HEK293 (cell line): Measurements from ENCODE around the gene ZNF574.
A peak's percentile ranks its signal among the peaks of the same experiment; 100 is the strongest.

Source experiments
- KLF1 ChIP-seq: fragments of 450-650 bp; formaldehyde crosslinking; IDR thresholded peaks from 2 replicates; pipeline ENCODE4 v1.5.1; 2016; ENCODE audit warnings: missing biosample characterization, missing genetic modification characterization
- KLF16 ChIP-seq: fragments of 450-650 bp; formaldehyde crosslinking; IDR thresholded peaks from 2 replicates; pipeline ENCODE4 v1.5.1; 2017; ENCODE audit warnings: missing biosample characterization, missing genetic modification characterization
- SALL2 ChIP-seq: fragments of 450-650 bp; formaldehyde crosslinking; IDR thresholded peaks from 2 replicates; pipeline ENCODE4 v1.5.0; 2017; ENCODE audit warnings: missing biosample characterization, mild to moderate bottlenecking, missing genetic modification characterization, borderline replicate concordance
- SETDB1 ChIP-seq: IDR thresholded peaks from one replicate; pipeline ENCODE4 v1.6.1; 2017; ENCODE audit warnings: mild to moderate bottlenecking, low read length, moderate library complexity, mixed read lengths; ENCODE audit not compliant: insufficient read length
- SP7 ChIP-seq: fragments of 450-650 bp; formaldehyde crosslinking; IDR thresholded peaks from 2 replicates; pipeline ENCODE4 v1.5.1; 2016; ENCODE audit warnings: missing biosample characterization, missing genetic modification characterization
- TCF7L2 ChIP-seq: IDR thresholded peaks from 2 replicates; pipeline ENCODE4 v1.6.1; 2011; ENCODE audit warnings: low read depth, mild to moderate bottlenecking, inconsistent platforms, low read length, moderate library complexity, borderline replicate concordance
- TRIM28 ChIP-seq: IDR thresholded peaks from 2 replicates; pipeline ENCODE4 v1.6.1; 2011; ENCODE audit warnings: low read length, control low read depth, borderline replicate concordance
- WT1 ChIP-seq: fragments of 450-650 bp; formaldehyde crosslinking; IDR thresholded peaks from 2 replicates; pipeline ENCODE4 v1.5.1; 2016; ENCODE audit warnings: missing biosample characterization, missing genetic modification characterization
- ZFP37 ChIP-seq: fragments of 450-650 bp; formaldehyde crosslinking; IDR thresholded peaks from 2 replicates; pipeline ENCODE4 v1.5.1; 2016; ENCODE audit warnings: missing biosample characterization, missing genetic modification characterization
- ZNF23 ChIP-seq: fragments of 450-650 bp; formaldehyde crosslinking; IDR thresholded peaks from 2 replicates; pipeline ENCODE4 v1.5.1; 2016; ENCODE audit warnings: missing biosample characterization, missing genetic modification characterization, borderline replicate concordance
- ZNF24 ChIP-seq: fragments of 450-650 bp; formaldehyde crosslinking; IDR thresholded peaks from 2 replicates; pipeline ENCODE4 v1.5.1; 2016; ENCODE audit warnings: missing biosample characterization, missing genetic modification characterization
- ZNF311 ChIP-seq: fragments of 450-650 bp; formaldehyde crosslinking; IDR thresholded peaks from 2 replicates; pipeline ENCODE4 v1.5.1; 2017; ENCODE audit warnings: missing biosample characterization, missing genetic modification characterization, borderline replicate concordance
- ZNF366 ChIP-seq: fragments of 450-650 bp; formaldehyde crosslinking; conservative IDR thresholded peaks from 2 replicates; pipeline ENCODE4 v1.5.1; 2016; ENCODE audit warnings: missing biosample characterization, missing genetic modification characterization
- ZNF530 ChIP-seq: fragments of 450-650 bp; formaldehyde crosslinking; IDR thresholded peaks from 2 replicates; pipeline ENCODE4 v1.5.1; 2016; ENCODE audit warnings: low read depth, missing biosample characterization, missing genetic modification characterization
- ZNF555 ChIP-seq: fragments of 450-650 bp; formaldehyde crosslinking; conservative IDR thresholded peaks from 2 replicates; pipeline ENCODE4 v1.5.1; 2017; ENCODE audit warnings: missing biosample characterization, mild to moderate bottlenecking, missing genetic modification characterization, inconsistent platforms
- ZNF561 ChIP-seq: fragments of 450-650 bp; IDR thresholded peaks from 2 replicates; pipeline ENCODE4 v1.5.1; 2018; ENCODE audit warnings: missing biosample characterization, missing genetic modification characterization, borderline replicate concordance
- TF ChIP-seq, protein P1 (sequence below): fragments of 450-650 bp; formaldehyde crosslinking; IDR thresholded peaks from 2 replicates; pipeline ENCODE4 v1.5.1; 2017; ENCODE audit warnings: missing biosample characterization, missing genetic modification characterization
- TF ChIP-seq, protein P2 (sequence below): fragments of 450-650 bp; formaldehyde crosslinking; IDR thresholded peaks from 2 replicates; pipeline ENCODE4 v1.5.1; 2016; ENCODE audit warnings: missing biosample characterization, missing genetic modification characterization, low read depth
- TF ChIP-seq, protein P3 (sequence below): fragments of 450-650 bp; formaldehyde crosslinking; IDR thresholded peaks from 2 replicates; pipeline ENCODE4 v1.5.1; 2017; ENCODE audit warnings: missing biosample characterization, missing genetic modification characterization
- TF ChIP-seq, protein P4 (sequence below): fragments of 450-650 bp; IDR thresholded peaks from 2 replicates; pipeline ENCODE4 v1.5.1; 2018; ENCODE audit warnings: missing biosample characterization, mild to moderate bottlenecking, missing genetic modification characterization
- TF ChIP-seq, protein P5 (sequence below): fragments of 450-650 bp; formaldehyde crosslinking; IDR thresholded peaks from 2 replicates; pipeline ENCODE4 v1.5.1; 2016; ENCODE audit warnings: missing biosample characterization, missing genetic modification characterization
- TF ChIP-seq, protein P6 (sequence below): fragments of 450-650 bp; formaldehyde crosslinking; IDR thresholded peaks from 2 replicates; pipeline ENCODE4 v1.5.1; 2016; ENCODE audit warnings: missing biosample characterization, missing genetic modification characterization

ZNF574 gene

DNA sequence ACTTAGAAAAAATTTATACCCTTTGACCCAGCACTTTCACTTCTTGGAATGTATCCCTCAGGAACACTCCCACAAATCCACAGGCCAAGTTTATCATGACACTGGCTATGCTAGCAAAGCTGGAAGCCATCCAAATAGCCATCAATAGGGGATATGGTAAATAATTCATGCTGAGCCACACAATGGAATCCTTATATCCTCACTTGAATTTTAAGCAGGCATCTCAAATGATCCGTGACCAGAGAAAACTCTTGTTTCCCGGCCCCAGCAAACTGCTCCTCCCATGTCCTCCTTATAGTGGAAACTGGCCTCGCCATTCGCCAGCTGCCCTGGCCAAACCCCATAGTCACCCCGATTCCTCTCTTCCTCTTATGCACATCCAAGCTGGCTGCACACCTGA, 43.5 kb upstream of the ZNF574 start (continued):
- TF ChIP-seq SP7 (tag by site-specific recombination), result peak; percentile 99
- TF ChIP-seq, protein P1, sequence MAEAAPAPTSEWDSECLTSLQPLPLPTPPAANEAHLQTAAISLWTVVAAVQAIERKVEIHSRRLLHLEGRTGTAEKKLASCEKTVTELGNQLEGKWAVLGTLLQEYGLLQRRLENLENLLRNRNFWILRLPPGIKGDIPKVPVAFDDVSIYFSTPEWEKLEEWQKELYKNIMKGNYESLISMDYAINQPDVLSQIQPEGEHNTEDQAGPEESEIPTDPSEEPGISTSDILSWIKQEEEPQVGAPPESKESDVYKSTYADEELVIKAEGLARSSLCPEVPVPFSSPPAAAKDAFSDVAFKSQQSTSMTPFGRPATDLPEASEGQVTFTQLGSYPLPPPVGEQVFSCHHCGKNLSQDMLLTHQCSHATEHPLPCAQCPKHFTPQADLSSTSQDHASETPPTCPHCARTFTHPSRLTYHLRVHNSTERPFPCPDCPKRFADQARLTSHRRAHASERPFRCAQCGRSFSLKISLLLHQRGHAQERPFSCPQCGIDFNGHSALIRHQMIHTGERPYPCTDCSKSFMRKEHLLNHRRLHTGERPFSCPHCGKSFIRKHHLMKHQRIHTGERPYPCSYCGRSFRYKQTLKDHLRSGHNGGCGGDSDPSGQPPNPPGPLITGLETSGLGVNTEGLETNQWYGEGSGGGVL, result peak; percentile 77
- TF ChIP-seq ZNF23 (tag by site-specific recombination), result no peak
- TF ChIP-seq WT1, result peak; percentile 99
- TF ChIP-seq ZNF555, result no peak
- TF ChIP-seq ZNF530 (tag by site-specific recombination), result no peak
- no peak for TF ChIP-seq TCF7L2
- TF ChIP-seq, protein P2, sequence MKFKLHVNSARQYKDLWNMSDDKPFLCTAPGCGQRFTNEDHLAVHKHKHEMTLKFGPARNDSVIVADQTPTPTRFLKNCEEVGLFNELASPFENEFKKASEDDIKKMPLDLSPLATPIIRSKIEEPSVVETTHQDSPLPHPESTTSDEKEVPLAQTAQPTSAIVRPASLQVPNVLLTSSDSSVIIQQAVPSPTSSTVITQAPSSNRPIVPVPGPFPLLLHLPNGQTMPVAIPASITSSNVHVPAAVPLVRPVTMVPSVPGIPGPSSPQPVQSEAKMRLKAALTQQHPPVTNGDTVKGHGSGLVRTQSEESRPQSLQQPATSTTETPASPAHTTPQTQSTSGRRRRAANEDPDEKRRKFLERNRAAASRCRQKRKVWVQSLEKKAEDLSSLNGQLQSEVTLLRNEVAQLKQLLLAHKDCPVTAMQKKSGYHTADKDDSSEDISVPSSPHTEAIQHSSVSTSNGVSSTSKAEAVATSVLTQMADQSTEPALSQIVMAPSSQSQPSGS (tag by site-specific recombination), result no peak
- no peak for TF ChIP-seq ZNF311 (tag by site-specific recombination)
- TF ChIP-seq SALL2 (tag by site-specific recombination), result no peak
- peak; percentile 98 for TF ChIP-seq ZNF24 (tag by site-specific recombination)
- TF ChIP-seq TRIM28, result no peak
- TF ChIP-seq, protein P3, sequence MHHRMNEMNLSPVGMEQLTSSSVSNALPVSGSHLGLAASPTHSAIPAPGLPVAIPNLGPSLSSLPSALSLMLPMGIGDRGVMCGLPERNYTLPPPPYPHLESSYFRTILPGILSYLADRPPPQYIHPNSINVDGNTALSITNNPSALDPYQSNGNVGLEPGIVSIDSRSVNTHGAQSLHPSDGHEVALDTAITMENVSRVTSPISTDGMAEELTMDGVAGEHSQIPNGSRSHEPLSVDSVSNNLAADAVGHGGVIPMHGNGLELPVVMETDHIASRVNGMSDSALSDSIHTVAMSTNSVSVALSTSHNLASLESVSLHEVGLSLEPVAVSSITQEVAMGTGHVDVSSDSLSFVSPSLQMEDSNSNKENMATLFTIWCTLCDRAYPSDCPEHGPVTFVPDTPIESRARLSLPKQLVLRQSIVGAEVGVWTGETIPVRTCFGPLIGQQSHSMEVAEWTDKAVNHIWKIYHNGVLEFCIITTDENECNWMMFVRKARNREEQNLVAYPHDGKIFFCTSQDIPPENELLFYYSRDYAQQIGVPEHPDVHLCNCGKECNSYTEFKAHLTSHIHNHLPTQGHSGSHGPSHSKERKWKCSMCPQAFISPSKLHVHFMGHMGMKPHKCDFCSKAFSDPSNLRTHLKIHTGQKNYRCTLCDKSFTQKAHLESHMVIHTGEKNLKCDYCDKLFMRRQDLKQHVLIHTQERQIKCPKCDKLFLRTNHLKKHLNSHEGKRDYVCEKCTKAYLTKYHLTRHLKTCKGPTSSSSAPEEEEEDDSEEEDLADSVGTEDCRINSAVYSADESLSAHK (tag by site-specific recombination), result peak; percentile 96
- TF ChIP-seq, protein P4, sequence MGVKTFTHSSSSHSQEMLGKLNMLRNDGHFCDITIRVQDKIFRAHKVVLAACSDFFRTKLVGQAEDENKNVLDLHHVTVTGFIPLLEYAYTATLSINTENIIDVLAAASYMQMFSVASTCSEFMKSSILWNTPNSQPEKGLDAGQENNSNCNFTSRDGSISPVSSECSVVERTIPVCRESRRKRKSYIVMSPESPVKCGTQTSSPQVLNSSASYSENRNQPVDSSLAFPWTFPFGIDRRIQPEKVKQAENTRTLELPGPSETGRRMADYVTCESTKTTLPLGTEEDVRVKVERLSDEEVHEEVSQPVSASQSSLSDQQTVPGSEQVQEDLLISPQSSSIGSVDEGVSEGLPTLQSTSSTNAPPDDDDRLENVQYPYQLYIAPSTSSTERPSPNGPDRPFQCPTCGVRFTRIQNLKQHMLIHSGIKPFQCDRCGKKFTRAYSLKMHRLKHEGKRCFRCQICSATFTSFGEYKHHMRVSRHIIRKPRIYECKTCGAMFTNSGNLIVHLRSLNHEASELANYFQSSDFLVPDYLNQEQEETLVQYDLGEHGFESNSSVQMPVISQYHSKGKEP (tag by site-specific recombination), result peak; percentile 93
- TF ChIP-seq, protein P5, sequence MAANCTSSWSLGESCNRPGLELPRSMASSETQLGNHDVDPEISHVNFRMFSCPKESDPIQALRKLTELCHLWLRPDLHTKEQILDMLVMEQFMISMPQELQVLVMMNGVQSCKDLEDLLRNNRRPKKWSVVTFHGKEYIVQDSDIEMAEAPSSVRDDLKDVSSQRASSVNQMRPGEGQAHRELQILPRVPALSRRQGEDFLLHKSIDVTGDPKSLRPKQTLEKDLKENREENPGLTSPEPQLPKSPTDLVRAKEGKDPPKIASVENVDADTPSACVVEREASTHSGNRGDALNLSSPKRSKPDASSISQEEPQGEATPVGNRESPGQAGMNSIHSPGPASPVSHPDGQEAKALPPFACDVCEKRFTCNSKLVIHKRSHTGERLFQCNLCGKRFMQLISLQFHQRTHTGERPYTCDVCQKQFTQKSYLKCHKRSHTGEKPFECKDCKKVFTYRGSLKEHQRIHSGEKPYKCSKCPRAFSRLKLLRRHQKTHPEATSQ (tag by site-specific recombination), result no peak; the same call in 1 of the 2 replicates
- TF ChIP-seq SETDB1, result no peak
- TF ChIP-seq ZFP37 (tag by site-specific recombination), result no peak
- TF ChIP-seq, protein P6, sequence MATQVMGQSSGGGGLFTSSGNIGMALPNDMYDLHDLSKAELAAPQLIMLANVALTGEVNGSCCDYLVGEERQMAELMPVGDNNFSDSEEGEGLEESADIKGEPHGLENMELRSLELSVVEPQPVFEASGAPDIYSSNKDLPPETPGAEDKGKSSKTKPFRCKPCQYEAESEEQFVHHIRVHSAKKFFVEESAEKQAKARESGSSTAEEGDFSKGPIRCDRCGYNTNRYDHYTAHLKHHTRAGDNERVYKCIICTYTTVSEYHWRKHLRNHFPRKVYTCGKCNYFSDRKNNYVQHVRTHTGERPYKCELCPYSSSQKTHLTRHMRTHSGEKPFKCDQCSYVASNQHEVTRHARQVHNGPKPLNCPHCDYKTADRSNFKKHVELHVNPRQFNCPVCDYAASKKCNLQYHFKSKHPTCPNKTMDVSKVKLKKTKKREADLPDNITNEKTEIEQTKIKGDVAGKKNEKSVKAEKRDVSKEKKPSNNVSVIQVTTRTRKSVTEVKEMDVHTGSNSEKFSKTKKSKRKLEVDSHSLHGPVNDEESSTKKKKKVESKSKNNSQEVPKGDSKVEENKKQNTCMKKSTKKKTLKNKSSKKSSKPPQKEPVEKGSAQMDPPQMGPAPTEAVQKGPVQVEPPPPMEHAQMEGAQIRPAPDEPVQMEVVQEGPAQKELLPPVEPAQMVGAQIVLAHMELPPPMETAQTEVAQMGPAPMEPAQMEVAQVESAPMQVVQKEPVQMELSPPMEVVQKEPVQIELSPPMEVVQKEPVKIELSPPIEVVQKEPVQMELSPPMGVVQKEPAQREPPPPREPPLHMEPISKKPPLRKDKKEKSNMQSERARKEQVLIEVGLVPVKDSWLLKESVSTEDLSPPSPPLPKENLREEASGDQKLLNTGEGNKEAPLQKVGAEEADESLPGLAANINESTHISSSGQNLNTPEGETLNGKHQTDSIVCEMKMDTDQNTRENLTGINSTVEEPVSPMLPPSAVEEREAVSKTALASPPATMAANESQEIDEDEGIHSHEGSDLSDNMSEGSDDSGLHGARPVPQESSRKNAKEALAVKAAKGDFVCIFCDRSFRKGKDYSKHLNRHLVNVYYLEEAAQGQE (tag by site-specific recombination), result no peak
- TF ChIP-seq KLF16 (tag by site-specific recombination), result peak; percentile 66
- peak; percentile 63 for TF ChIP-seq KLF1
- peak; percentile 92 for TF ChIP-seq ZNF561
- TF ChIP-seq ZNF366 (tag by site-specific recombination), result peak; percentile 92
